Measurements from ENCODE around the gene CCT7. TPM values are rescaled to one million over a fixed set of nuclear protein-coding genes. Genes with fewer than 3 reads are reported as not detected.
"Not testable (repeated sequence)": the region's sequence is repeated elsewhere in the genome, so short reads cannot be mapped to it uniquely, and the experiment has no call there.

Gene CCT7
- total RNA-seq, 1 experiment from 2014 or later = 982 TPM

DNA sequence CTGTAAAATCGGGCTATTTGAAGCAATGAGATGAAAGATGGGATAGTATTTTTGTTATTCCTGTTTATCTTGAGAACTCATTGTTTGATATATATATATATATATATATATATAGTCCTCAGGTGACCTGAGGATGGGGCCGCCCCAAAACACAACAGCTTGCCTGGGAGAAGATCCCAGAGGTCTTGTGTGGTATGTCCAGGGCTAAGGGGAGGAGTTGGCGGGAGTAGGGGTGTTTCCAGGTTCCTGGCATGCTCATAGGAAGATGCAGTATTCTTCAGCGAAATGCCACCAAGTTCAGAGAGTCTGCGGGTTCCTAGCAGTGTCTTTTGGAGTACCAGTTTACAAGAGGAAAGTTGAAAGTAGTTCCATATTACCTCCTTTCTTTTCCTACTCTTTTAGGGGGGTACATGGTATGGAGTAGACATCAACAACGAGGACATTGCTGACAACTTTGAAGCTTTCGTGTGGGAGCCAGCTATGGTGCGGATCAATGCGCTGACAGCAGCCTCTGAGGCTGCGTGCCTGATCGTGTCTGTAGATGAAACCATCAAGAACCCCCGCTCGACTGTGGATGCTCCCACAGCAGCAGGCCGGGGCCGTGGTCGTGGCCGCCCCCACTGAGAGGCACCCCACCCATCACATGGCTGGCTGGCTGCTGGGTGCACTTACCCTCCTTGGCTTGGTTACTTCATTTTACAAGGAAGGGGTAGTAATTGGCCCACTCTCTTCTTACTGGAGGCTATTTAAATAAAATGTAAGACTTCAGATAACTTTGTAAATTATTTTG, 18.3 kb downstream of the CCT7 start:
- in situ Hi-C loops (cut with HindIII; ENCODE audit: low sequenced_read_pairs) = no loop called here
- DNase-seq (ENCODE audit: low spot score) = no peak

- no peak for DNase-seq (ENCODE audit: low spot score)
- in situ Hi-C loops (cut with HindIII; ENCODE audit: low sequenced_read_pairs) = no loop called here
Measured at GRCh38 chr2:73253400-73253799, 19.3 kb downstream of the CCT7 start.

DNA sequence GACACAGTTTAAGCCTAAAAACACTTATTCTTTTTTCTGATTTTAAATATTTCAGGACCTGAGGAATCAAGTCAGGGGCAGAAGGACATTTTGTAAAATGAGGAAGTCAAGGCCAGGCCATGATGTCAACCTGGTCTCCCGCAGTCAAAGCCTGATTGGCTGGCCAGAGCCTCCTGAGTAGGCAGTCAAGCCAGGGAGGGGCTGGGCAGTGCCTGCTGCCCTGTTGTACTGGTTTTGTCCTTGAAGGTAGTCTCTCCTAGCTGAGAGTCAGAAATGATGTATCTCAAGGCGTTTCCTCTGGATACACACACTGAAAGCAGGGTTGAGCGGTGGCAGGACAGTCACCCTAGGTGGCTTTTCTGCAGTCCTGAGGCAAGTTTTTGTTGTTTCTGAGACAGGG, 19.8 kb downstream of the CCT7 start:
- no peak for DNase-seq (ENCODE audit: low spot score)
- in situ Hi-C loops (cut with HindIII; ENCODE audit: low sequenced_read_pairs) = no loop called here

DNA sequence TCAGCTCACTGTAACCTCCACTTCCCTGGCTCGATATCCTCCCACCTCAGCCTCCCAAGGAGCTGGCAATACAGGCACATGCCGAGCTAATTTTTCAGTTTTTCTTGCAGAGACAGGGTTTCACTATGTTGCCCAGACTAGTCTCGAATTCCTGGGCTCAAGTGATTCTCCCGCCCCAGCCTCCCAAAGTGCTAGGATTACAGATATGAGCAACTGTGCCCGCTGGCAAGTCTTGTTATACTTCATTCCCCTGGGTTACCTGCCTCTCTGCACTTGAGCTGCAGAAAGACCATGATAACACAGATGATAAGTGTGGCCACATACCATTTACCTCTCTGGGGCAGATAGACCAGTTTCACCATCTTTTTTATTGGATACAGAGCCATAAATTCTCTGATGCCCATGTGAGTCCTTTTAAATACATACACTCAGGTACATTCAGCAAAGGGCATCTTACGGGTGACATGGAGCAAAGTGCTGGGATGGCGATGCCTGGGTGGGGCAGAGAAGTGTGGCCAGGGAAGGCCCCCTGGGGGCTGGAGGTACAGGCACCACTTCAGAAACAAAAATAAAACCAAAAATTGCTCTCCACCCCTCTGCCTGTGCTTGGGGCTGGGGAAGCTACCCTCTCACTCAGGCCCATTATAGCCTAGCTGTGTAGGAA, 20.4 kb downstream of the CCT7 start:
- in situ Hi-C loops (cut with HindIII; ENCODE audit: low sequenced_read_pairs) = no loop called here
- no peak for DNase-seq (ENCODE audit: low spot score)

DNA sequence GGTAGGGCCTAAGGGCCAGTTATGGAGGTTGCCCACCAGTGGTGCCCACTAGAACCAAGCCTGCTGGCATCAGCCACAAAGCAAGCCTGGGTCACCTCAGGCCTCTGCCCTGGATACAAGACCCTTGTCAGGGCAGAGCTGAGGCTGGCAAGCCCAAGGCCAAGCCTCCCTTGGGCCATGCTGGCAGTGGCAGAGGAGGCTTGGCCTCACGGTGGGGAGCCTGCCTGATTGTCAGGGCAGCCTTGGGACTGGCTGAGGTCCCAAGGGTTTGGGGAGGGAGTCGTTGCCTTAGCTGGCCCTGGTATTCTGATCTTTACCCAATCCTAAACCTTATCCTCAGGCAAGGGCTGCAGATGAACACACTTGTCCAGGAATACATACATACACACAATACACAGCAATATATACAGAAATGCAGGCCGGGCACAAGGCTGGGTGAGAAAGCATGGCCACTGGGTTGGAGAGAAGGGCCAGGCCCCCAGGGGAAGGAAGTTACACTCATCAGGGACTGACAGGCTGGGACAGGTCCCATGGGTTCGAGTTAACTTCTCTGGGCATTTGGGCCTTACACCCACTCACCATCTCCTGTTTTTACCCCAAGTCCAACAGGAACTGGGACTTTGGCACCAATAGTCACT, 21.0 kb downstream of the CCT7 start:
- no peak for DNase-seq (ENCODE audit: low spot score)
- in situ Hi-C loops (cut with HindIII; ENCODE audit: low sequenced_read_pairs) = no loop called here

DNA sequence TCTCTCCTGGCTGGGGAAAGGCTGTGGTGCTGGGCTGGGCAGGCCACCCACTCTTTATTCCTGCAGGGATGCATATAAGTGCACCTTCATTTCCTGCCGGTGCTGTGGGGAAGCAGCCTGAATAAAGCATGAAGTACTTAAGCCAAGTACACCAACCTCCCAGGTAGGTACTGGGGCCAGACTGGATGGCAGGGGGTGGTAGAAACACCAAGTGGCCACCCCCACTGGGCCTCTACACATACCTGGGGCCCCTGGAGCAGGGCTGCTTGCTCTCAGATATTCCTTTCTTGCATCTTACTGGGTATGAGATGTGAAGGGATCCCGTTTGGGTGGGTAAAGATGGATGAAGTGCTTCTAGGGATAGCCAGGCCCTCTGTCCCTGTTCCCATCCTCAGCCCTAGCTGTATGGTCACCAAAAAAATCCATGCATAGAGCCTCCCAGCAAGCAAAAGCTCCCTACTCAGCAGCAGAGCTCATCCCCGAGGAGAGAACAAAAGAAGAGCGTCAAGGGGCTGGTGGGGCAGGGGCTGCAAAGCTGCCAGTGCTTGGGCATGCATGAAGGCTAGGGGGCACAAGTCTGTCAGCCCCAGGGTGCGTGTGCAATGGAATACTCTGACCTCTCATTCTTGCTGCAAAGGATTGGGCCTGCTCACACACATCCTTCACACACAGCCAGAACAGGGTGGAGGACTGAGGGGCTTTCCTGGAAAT, 22.0 kb downstream of the CCT7 start:
- in situ Hi-C loops (cut with HindIII; ENCODE audit: low sequenced_read_pairs) = no loop called here
- DNase-seq (ENCODE audit: low spot score) = no peak

DNA sequence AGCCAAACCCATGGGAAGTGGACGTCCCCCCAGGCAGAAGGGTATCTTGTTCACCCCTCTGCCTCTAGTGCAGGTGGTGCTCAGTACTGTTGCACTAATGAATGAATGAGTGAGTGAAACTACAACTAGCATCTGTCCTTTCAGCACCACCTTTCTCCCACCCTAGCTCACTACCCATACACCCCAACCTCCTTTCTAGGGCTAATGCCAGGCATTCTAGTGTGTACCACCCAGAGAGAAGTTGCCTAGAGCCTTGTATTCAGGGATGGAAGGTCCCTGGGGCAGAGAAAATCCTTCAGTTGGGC, 22.5 kb downstream of the CCT7 start:
- in situ Hi-C loops (cut with HindIII; ENCODE audit: low sequenced_read_pairs) = no loop called here
- DNase-seq (ENCODE audit: low spot score) = no peak

DNA sequence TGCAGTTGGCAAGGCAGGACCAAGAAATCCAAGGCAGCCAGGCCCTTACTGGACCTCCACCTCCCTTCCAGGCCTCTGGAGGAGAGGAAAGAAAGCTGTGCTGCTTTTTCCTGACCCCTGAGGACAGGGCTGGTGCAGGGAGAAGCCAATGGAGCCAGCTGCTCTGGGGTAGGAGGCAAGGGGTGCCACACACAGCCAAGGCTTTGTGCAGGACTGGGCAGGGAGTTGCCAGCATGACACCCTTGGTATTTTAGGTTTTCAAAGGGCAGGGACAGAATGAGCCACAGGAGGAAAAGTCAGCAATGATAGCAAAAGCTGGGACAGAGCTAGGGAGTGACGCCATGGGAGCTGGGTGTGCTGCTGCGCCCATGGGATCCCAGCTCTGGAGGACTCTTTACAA, 22.9 kb downstream of the CCT7 start:
- in situ Hi-C loops (cut with HindIII; ENCODE audit: low sequenced_read_pairs) = no loop called here
- DNase-seq (ENCODE audit: low spot score) = no peak

- no peak for DNase-seq (ENCODE audit: low spot score)
- in situ Hi-C loops (cut with HindIII; ENCODE audit: low sequenced_read_pairs) = no loop called here
Measured at GRCh38 chr2:73257425-73258125, 23.5 kb downstream of the CCT7 start.

DNA sequence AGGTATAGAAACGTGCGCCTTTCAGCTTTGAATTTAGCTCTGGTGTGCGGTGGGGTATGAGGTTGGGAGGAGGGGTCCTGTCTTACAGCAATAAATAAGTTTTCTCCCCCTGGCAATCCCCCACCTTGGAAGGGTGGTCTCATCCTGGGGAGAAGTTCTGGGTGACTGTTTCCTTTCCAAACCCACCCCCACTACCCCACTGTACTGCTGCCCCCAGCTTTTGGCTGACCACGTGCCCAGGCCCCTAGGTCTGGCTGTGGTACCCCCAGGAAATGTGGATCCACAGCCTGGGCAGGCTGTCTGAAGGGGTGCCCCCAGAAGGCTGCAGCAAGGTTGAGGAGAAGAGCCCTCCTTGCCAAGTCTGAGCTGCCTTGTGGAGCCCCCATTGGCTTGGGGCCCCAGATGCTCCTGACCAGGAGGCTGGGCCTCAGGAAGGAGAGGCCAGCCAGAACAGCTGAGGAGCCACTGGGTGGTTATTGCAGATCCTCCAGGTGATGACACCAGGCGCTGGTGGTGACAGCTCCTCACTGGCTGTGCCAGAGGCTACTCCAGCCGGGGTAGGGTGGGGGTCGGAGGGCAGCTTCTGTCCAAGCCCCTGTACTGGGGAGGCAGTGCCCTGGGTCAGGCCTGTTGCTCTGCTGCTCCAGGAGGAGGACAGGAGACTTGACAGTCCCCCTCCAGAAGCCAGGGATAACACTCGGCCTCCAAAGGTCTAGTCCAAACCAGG, 24.2 kb downstream of the CCT7 start:
- in situ Hi-C loops (cut with HindIII; ENCODE audit: low sequenced_read_pairs) = no loop called here
- DNase-seq (ENCODE audit: low spot score) = no peak

GRCh38 chr2:73258913-73259215, 24.8 kb downstream of the CCT7 start:
- in situ Hi-C loops (cut with HindIII; ENCODE audit: low sequenced_read_pairs) = no loop called here
- no peak for DNase-seq (ENCODE audit: low spot score)

GRCh38 chr2:73259276-73259675, 25.2 kb downstream of the CCT7 start:
- DNase-seq (ENCODE audit: low spot score) = no peak
- in situ Hi-C loops (cut with HindIII; ENCODE audit: low sequenced_read_pairs) = no loop called here

GRCh38 chr2:73259704-73260337, 25.7 kb downstream of the CCT7 start:
- no peak for DNase-seq (ENCODE audit: low spot score)
- in situ Hi-C loops (cut with HindIII; ENCODE audit: low sequenced_read_pairs) = no loop called here

DNA sequence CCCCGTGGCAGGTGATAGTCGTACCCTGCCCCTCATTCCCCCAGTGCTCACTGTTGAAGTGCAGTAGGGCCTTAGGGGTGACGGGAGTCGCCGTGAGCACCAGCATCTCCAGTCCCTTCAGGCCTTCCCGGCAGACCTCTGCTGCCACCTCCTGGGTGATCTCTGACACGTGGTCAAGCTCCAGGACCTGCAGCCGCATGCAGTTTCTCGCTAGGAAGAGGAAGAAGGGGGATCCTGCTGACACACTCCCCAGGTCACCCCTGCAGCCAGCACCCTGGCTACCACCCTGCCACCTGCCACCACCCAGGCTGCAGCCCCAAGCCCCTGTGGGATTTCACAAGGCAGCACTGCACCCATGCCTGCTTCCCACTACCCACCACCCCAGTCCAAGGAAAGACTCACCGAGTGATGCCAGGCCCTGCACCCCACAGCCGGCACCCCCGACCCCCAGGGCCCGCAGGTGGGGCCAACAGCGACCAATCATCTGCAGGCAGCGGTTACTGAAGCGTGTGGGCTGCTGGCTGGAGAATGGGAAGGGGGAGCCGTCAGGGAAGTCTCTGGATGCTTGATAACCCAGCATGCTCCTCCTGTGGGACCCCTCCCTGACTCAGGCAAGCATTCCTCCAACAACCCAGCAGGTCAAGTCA, 26.4 kb downstream of the CCT7 start:
- in situ Hi-C loops (cut with HindIII; ENCODE audit: low sequenced_read_pairs) = no loop called here
- DNase-seq (ENCODE audit: low spot score) = peak; percentile 81

- DNase-seq (ENCODE audit: low spot score) = no peak
- in situ Hi-C loops (cut with HindIII; ENCODE audit: low sequenced_read_pairs) = no loop called here
Measured at GRCh38 chr2:73262108-73262651, 28.1 kb downstream of the CCT7 start.

- in situ Hi-C loops (cut with HindIII; ENCODE audit: low sequenced_read_pairs) = not testable (repeated sequence)
Measured at GRCh38 chr2:73262691-73263429, 28.8 kb downstream of the CCT7 start.

More at GRCh38 chr2:73262691-73263429, 28.8 kb downstream of the CCT7 start:
- not testable (repeated sequence) for DNase-seq (ENCODE audit: low spot score)

All from G401 (cell line).